Fibroblast of skin of right quadriceps (primary cell): ENCODE results near the gene AVPI1.
A peak's percentile ranks its signal among the peaks of the same experiment; 100 is the strongest.

Experiments
- DNase-seq: peaks from one replicate; pipeline ENCODE4 v3.0.0-alpha.2; 2013

The AVPI1 gene, protein sequence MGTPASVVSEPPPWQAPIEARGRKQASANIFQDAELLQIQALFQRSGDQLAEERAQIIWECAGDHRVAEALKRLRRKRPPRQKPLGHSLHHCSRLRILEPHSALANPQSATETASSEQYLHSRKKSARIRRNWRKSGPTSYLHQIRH

DNA sequence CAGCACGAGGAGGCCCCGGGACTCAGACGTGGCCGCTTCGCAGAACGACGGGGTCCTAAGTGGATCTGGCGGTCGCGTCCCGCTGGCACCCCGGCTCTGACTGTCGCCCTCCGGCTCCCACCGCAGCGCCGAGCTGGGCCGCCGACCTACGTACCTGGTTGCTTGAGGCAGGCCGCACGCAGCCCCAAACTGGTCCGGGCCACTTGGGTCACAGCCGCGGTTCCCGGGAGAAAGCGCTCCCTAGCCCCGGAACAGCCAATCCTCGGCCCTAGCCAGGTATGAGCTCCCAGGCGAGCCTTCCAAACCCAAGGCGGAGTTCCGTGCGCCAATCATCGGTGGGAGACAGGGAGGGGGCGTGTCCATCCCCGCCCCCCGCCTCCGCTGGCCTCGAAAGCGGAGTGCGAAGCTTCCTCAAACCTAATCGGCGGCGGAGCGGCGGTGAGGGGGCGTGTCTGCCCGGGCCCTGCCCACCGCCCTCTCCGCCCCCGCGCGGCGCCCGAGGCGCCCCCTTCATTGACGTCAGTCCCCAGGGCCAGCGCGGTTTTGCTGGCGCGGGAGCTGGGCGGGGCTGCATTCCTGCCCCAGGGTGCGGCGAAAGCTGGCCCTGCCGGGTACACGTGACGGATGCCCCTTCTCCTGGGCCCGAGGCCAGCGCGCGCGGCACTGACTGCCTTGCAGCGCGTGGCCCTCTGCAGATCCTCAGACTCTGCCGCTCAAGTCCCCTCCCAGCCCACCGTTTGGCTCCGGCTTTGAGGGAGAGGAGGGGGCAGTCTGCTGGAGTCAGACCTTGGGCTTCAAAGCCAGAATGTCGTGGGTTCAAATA is at the start of gene AVPI1:
TSS of gene AVPI1 (minus strand) at position 280 of the 823 bp plus-strand sequence. CDS start 7,336 bp downstream, outside the sequence.
- DNase-seq: peak; percentile 98

DNA sequence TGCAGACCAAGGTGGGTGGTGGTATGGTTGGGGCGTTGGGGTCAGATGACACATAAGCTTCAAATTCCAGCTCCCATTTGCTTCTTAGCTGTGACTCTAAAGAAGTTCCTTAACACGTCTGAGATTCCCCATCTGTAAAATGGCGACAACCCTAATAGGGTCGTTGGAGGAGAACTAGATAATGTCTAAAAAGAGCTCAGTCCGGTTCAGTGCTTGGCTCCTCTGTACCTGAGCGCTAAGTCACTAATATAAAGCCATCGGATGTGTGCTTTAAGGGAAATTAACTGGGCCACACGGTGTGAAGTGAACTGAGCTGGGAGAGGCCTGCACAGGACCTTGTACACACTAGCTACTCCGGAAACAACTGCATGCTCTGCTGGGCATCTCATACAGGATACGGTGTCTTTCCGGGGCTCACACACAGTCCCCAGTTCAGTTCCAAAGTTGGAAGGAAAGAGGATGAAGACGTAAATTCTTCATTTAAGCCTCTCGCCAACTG is 49.4 kb upstream of the AVPI1 start:
- DNase-seq: no peak

DNA sequence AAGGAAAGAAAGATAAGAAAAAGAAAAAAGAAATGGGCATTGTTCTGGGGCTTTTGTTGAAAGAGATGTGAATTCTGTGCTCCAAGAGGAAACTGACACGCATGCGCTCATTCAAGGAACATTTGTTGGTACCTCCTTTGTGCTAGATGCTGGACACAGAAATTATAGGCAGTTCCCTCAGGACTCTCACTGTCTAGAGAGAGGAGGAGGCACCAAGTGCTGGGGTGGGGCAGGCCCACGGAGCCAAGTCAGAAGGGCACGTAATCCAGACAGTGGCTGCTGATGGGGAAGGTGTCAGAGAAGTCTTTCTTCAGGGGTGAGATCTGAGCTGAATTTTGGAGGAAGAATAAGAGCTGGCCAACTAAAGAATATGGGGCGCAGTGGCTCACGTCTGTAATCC is 47.0 kb upstream of the AVPI1 start:
- DNase-seq: no peak

DNA sequence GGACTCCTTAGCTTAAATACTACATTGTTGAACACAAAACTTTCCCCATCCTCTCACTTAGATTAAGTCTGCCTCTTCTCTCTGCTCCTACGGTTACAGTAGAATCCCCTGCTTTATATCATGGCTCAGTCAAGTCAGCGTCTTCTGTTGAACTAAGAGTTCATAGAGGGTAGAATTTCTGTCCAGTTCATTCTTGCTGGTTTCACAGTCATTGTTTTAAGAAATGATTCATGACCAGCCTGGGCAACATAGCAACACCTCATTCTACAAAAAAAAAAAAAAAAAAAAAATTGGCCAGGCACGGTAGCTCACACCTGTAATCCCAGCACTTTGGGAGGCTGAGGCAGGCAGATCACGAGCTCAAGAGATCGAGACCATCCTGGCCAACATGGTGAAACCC is 46.2 kb upstream of the AVPI1 start:
- DNase-seq: no peak

DNA sequence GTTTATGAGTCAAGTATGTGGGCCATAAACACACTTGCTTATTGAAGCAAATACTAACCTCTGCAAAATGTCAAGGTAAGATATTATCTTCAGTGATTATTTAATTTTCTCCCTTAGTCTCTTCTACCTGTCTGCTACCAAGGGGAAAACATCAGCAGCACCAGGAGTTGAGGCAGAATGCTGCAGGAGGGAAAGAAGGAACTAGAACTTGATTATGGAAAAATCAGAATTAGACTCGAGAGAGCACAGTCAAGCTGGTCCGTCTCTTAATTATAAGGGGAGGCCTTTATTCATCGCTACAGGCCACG is 45.0 kb upstream of the AVPI1 start:
- no peak for DNase-seq

DNA sequence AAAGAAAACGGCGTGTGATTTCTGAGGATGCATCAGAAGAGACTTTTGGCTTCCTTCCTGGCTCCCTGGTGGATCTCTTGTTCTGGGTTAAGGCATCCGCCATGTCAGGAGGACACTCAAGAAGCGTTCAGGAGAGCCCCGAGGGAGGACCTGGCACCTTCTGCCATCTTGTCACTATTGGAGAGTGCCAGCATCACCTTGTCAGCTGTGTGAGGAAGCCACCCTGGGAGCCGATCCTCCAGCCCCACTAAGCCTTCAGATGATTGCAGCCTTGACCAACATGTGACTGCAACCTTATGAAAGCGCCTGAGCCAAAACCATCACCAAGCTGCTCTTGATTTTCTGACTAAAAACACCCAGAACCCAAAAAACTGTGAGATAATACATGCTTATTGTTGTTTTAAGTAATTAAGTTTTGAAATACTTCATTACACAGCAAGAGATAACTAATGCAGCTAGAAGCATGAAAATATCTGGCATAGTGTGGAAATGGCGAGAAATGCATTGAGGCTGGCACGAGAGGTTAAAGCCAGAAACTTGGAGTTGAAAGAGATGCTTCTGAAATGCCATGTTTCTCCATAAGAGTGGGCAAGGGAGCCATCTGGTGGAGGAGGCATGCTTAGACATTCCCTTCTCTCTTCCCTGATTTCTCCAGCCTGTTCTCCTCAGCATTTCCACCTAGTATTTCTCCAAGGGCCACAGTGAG is 44.5 kb upstream of the AVPI1 start:
- DNase-seq: peak; percentile 72

DNA sequence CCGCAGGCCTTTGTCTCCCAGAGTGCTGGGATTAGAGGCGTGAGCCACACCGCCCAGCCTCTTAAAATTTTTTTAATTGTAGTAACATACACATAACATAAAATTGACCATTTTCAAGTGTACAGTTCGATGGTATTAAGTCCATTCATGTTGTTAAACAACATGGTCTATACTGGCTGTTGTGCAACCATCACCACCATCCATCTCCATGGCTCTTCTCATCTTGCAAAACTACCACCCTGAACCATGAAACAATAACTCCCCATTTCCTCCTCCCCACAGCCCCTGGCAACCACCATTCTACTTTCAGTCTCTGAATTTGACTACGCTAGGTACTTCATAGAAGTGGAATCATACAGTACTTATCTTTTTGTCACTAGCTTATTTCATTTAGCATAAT is 42.0 kb upstream of the AVPI1 start:
- DNase-seq: no peak

DNA sequence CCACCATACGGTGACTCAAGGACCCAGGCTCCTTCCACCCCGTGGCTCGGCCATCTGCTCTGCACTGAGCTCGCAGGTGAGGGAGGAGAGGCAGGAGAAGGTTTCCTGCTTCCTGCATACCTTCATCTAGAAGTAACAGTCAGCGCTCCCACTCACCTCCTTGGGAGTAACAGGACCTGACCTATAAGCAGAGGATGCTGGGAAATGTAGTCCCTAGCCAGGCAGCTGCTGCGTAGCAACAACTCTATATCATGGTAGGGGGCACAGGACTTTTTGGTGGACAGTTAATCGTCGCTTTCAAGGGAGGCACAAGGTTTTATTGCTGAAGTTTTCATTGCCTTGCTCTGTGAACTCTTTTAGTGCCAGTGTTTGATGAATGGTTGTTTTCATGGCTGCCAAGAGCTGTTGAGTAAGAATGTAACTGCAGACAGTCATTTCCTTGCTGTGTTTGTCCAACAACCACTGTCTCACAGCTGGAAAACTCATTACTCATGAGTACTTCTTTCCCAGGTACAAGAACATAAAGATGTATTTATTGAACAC is 39.7 kb upstream of the AVPI1 start:
- peak; percentile 65 for DNase-seq

DNA sequence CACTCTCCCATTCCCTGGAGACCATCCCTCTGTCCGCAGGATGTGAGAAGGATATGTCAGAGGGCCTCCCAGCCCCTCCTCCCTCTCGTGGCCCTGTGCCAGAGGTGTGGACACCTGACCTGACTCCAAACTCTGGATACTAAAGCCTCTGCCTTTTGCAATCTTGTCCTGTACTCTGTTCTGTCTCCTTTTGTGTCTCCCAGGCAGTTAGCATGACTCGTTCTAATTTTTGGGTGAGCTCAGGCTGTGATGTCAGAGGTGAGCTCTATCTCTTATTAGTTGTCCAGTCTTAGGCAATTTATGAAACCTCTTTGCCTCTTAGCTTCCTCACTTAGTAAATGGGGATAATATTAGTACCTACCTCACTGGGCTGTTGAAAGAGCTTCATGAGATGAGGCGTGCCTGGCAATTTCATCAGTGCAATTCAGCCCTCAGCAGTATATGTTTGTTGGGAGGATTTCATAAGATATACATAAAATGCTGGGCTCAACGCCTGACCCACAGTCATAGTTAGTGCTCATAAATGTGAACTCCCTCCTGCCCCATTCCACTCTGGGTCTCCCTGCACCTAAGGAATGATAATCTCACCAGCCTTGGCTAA is 37.4 kb upstream of the AVPI1 start:
- peak; percentile 53 for DNase-seq

DNA sequence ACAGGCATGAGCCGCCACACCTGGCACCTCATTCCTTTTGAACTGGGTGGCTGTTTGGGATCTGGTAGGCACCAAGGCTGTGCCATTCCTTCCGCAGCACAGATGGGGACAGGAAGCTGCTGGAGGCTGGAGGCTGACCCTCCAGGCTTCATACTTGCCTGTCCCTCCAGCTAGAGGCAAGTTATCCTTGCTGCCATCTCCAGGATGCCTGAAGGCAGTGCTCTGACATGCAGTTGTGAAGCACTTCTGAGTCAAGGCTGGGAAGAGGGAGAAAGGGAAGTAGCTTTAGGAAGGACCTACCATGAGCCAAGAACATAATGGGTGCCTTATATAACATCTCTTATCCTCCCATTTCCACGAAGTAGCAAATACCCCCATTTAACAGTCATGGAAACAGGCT is 36.0 kb upstream of the AVPI1 start:
- no peak for DNase-seq

DNA sequence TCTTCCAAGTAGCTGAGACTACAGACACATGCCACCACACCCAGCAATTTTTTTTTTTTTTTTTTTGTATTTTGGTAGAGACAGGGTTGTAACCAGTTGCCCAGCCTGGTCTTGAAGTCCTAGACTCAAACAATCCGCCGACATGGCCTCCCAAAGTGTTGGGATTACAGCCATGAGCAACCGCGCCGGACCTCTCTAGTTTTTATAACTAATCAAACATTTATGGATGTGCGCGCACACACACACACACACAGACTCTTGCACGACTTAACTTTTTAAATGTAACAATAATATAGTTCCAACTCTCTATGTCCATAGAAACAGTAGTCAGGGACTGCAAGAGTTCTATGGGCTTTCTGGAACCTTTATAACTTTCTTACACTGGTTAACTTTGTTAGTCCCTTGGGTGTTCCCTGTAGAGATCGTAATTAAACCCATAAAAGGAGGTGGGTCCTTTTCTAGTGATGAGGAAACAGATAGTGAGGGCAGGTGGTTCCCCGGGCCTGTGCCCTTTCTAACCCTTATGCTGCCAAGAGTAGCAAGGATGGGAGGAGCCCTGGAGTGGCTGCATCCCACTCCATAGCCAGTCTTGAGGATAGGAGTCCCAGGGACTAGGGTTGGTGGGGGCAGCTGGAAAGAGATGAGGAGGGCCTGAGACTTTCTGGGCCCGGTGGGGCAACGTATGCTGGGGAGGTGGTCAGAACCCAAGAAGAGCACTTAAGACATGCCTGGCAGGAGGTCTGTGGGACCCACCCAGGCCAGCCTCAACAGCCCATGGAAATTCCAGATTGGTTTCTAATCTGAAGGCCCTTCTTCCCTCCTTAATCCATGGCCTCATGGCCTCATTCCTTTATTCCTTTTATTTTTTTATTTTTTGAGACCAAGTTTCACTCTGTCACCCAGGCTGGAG is 35.1 kb upstream of the AVPI1 start:
- DNase-seq: no peak

DNA sequence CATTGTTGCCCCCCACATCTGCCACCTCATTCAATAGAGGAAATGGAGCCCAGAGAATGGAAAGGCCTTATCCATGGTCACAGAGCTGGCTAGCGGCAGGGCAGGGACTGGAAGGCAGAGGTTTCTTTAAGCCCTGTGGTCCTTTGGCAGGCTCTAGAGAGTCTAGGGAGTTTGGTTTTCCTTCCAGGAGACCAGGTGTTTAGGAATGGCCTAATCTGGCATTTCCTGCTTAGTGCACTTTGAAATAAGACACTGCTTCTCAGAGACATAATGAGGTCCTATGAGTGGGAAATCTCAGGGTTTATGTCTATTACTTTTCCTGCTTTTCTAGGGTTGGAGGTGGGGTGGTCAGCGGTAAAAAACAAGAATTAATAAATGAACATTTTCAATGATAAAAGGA is 32.6 kb upstream of the AVPI1 start:
- no peak for DNase-seq

DNA sequence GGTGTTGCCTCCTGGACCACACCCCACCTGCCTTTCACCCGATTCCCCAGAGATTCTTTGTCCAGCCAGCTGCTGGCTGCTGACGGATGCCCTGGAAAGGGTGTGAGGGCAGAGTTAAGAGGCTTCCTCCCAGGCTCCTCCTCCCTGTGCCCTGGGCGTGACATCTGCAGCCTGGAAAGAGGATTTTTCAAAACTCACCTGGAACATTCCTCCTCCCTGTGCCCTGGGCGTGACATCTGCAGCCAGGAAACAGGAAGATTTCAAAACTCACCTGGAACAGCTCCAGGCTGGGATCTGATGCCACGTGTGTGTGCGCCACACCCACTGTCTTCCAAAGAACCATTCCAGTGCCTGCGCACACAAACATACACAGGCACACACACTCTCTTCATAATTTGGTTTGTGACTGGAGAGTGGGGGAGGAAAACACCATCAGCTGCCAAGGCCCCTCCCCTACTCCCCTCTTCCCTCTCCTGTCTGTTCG is 31.7 kb upstream of the AVPI1 start:
- no peak for DNase-seq

DNA sequence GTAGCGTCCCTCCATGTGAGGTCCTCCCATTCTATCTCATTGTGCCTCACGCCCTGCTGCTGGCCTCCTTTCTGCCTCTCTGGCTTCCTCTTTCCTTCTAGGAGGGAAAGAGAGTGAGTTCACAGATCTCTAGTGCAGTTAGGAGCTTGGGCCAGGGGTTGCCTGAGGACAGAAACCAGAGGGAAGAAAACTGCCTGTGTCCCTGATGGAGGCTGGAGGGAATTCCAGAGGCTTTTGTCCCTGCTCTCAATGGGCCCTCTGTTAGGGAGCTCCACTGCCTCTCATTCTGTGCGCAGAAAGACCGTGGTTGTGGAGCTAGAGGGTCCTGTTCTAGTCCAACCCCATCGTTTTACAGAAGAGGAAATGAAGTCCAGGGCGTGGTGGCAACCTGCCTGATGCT is 31.1 kb upstream of the AVPI1 start:
- no peak for DNase-seq

DNA sequence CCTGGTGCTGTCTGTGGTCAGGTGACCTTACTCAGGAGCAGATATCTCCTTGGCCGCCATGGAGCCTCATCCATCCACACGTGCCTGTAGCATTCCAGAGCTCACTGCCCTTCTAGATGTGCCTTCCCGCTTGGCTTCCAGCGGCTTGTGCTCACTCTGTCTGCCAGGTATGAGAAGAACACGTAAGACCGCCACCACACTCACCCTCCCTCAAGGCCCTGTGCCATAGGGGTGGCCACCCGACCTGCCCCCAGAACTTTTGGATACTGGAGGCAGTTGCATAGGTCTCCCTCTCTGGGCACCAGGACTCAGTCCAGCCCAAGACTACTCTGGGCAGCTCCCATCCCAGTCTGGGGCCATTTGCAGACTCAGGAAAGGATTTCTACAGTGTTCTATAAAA is 30.6 kb upstream of the AVPI1 start:
- no peak for DNase-seq

DNA sequence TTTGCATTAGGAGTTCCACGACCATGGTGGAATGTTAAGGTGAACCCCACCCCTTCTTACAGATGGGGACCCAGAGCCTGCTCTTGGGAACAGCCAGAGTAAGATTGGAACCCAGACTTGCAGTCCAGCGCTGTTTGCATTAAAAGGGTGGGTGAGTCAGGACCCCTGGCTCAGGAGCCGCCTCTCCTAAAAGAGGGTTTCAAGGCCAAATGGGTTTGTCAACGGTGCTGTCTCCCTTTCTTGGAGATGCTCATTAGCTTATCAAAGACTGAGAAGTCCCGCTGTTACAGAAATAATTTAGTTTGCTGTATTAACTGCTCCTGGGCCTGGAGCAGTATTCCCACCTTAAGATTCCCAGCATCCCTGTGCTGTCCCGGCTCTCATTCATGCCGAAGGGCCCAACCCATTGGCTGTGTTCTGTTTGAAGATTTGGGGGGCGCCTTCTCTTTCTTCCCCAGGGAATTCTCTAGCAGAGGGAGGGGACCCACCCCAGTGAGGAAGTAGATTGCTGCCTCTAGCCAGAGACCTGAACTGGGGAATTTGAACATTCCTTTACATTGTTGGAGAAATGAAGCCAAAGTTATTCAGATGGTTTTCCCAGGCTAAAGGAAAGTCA is 28.3 kb upstream of the AVPI1 start:
- DNase-seq: no peak

DNA sequence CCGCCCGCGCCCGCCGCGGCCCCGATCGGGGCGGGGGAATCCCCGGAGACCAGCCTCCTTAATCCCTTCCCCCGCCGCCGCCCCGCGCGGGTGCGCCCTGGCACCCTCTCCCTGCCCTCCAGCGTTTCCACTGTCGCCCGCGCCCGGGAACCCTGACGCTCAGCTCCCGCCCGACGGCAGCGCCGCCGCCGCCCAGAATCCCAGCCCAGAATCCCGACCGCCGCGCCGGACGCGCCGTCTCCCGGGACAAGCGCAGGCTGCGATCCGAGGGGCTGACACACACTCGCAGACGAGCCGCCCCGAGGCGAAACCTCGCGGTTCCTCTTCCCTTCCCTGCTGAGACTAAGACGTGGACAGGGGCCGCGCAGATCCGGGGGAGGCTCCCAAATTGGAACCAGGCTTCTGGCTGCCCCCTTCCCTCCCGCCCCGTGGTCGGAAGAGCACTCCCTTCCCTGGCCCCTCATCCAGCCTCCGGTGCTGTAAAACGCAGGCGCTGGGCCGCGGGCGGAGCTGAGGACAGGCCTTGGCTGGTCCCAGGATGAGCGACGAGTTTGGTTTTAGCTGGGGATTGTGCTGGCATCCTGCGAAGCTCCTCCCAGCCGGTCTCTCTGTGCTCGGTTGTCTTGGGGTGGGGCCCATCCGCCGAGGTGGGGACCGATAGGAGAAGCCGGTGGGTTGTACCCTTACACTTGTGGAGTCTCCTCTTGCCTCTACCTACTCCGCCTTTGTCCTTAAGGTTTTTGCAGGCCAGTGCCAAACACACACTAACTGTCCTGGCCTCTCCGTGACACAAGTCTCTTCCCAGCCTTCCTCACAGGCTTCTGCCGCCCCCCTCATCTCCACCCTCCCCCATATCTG is 27.6 kb upstream of the AVPI1 start:
- DNase-seq: peak; percentile 83

DNA sequence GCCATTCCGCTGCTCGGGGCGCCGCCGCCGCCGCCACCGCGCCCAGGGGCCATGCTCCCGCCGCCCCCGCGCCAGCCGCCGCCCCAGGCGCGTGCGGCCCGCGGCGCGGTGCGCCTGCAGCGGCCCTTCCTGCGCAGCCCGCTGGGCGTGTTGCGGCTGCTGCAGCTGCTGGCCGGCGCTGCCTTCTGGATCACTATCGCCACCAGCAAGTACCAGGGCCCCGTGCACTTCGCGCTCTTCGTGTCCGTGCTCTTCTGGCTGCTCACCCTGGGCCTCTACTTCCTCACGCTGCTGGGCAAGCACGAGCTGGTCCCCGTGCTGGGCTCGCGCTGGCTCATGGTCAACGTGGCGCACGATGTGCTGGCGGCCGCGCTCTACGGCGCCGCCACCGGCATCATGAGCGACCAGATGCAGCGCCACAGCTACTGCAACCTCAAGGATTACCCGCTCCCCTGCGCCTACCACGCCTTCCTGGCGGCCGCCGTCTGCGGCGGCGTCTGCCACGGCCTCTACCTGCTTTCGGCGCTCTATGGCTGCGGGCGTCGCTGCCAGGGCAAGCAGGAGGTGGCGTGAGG is 26.9 kb upstream of the AVPI1 start:
- DNase-seq: peak; percentile 71

DNA sequence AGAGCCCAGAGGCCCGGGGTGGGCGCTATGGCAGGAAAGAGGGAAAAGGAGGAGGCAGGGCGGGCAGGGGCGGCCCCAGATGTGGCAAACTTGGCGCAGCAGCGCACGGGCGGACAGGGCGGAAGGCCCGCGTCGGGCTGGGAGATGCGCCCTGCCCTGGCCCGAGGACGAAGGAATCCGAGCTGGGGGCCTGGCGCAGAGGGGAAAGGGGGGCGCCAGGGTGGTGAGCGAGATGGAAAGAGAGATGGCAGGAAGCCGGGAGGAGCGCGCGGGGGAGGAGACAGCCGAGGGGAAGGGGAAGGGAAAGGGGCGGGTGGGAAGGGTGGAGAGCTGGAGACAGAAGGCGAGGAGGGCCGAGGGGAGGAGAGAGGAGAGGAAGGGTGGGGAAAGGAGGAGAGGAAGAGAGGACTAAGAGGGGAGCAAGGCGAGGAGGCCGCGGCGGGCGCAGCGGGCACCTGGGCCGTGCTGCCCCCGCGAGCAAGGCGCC is 26.3 kb upstream of the AVPI1 start, which contains the start of gene MARVELD1:
TSS of gene MARVELD1 (plus strand) at position 392 of the 487 bp plus-strand sequence. CDS start 147 bp downstream, outside the sequence.
- peak; percentile 91 for DNase-seq
